Calu3 (cell line): ENCODE measurements around the gene GET4. TPM values are rescaled to one million over a fixed set of nuclear protein-coding genes. Genes with fewer than 3 reads are reported as not detected.
"Not testable (repeated sequence)": the region's sequence is repeated elsewhere in the genome, so short reads cannot be mapped to it uniquely, and the experiment has no call there.

ENCODE experiments used
- BruUV-seq: library from RNA; stranded (reverse); fragments of 400-500 nt; replicated peaks from 2 replicates; lab custom pipeline; 2021; lab: Mats Ljungman, UMichigan
- CTCF ChIA-PET: fragments of 300-600 bp; sonication (Branson Sonifier 250); formaldehyde crosslinking; loops from one replicate; lab custom pipeline; 2022; ENCODE audit warnings: antibody characterized with exemption; lab: Charles Lee
- DNase-seq: peaks from one replicate; pipeline ENCODE4 v3.0.0; 2022
- H3K27ac Mint-ChIP-seq: one replicate; pipeline ENCODE4 v1.8.0; 2022; ENCODE audit warnings: mixed read lengths; ENCODE audit not compliant: unreplicated experiment
- H3K27me3 Mint-ChIP-seq: one replicate; pipeline ENCODE4 v1.8.0; 2022; ENCODE audit warnings: mixed read lengths; ENCODE audit not compliant: unreplicated experiment
- H3K36me3 Mint-ChIP-seq: one replicate; pipeline ENCODE4 v1.8.0; 2022; ENCODE audit warnings: mild to moderate bottlenecking, moderate library complexity, mixed read lengths; ENCODE audit not compliant: insufficient read depth, unreplicated experiment
- H3K4me1 Mint-ChIP-seq: one replicate; pipeline ENCODE4 v1.8.0; 2022; ENCODE audit warnings: mild to moderate bottlenecking, low read depth, mixed read lengths; ENCODE audit not compliant: unreplicated experiment
- H3K4me3 Mint-ChIP-seq: one replicate; pipeline ENCODE4 v1.8.0; 2022; ENCODE audit warnings: mild to moderate bottlenecking, low read depth, moderate library complexity, mixed read lengths; ENCODE audit not compliant: unreplicated experiment
- H3K9me3 Mint-ChIP-seq: one replicate; pipeline ENCODE4 v1.8.0; 2022; ENCODE audit warnings: low read depth, mixed read lengths; ENCODE audit not compliant: unreplicated experiment
- intact Hi-C: fragments of 100-400 bp; cut with micrococcal nuclease; formaldehyde crosslinking; loops from one replicate; pipeline ENCODE4 v1.10.0; 2022; ENCODE audit not compliant: unreplicated experiment
- total RNA-seq: library from RNA; stranded (reverse); gene quantifications from 2 replicates; pipeline ENCODE4 v1.2.3, GENCODE V29; 2022
- TF ChIP-seq, protein P1 (sequence below): fragments of 200-600 bp; IDR thresholded peaks from one replicate; pipeline ENCODE4 v1.8.0; 2022; ENCODE audit warnings: antibody characterized with exemption; ENCODE audit not compliant: unreplicated experiment

The GET4 gene
- total RNA-seq, 1 experiment from 2014 or later = 145 TPM

DNA sequence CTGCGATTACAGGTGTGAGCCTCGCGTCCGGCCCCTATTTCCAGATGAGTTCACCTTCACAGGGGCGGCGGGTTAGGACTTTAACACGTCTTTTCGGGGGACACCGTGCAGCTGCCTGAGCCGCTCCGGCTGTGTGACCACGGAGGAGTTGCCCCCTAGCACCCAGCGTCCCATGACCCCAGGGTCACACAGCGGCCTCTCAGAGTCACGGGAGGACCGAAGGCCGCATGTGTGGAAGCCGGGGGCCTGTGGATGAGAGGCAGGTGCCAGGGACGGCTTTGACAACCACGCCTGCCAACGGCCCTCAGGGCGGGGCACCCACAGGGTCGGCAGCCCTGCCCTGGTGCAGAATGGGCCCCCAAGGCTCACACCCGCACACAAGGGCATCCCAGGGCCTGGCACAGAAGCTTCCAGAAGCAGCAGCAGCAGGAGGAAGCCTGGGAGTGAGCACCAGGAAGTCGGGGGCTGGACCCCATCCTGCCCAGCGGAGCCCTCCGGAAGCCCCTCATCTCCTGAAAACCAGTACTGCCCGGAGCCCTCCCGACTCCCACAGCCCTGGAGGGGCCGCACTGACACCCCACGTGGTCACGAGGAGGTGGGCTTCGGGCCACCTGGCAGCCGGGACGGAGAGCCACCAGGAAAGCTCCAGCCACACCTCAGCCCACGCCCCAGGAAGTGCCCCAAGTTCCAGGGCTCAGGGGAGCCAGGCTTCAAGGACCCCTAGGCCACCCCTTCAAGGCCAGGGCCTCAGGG is 45.4 kb downstream of the GET4 start:
- Mint-ChIP-seq H3K4me1 (peaks cover 60% of the 10 kb centered on the region), H3K4me3 (peak overlapping the region; percentile 45), H3K9me3 (no peaks in the 10 kb centered on the region), H3K27me3 (no peaks in the 10 kb centered on the region), H3K36me3 (peaks cover 80% of the 10 kb centered on the region), H3K27ac (peak overlapping the region; percentile 85)
- BruUV-seq = no TSS peak
- intact Hi-C loops = no loop called here
- DNase-seq = no peak
- CTCF ChIA-PET = no interaction called here
- TF ChIP-seq, protein P1, sequence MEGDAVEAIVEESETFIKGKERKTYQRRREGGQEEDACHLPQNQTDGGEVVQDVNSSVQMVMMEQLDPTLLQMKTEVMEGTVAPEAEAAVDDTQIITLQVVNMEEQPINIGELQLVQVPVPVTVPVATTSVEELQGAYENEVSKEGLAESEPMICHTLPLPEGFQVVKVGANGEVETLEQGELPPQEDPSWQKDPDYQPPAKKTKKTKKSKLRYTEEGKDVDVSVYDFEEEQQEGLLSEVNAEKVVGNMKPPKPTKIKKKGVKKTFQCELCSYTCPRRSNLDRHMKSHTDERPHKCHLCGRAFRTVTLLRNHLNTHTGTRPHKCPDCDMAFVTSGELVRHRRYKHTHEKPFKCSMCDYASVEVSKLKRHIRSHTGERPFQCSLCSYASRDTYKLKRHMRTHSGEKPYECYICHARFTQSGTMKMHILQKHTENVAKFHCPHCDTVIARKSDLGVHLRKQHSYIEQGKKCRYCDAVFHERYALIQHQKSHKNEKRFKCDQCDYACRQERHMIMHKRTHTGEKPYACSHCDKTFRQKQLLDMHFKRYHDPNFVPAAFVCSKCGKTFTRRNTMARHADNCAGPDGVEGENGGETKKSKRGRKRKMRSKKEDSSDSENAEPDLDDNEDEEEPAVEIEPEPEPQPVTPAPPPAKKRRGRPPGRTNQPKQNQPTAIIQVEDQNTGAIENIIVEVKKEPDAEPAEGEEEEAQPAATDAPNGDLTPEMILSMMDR = no peak

DNA sequence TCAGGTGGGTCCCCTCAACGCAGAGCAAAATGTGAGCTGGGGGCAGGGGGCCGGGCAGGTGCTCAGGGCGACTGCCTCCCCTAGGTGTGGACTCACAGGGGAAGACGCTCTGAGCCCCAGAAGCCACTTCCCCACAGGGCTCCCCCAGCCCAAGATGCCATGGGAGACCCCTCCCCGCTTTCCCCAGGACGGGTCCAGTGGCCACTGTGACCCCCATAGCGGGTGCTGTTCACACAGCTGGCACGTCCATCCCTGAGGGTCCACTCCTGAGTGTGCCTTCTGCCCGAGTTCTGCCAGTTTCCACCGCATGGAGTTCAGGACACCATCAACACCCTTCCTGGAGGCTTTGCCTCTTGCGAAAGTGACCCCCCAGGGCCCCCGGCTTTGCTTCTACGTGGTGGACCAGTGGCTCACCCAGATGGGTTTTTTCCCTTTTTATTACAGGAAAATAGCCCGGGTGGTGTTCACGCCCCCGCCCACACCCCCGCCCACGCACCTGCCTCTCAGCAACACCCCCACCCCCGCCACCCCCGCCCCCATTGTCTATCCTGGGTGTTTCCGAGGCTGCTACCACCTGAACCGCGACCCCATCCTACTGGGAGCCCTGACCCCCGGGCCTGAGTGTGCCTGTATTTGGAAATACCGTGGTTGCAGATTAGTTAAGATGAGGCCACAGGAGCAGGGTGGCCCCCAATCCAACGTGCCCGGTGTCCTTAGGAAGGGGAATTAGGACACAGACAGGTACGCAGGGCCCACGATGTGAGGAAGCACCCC is 46.2 kb downstream of the GET4 start:
- Mint-ChIP-seq H3K4me3 (peak overlapping the region; percentile 45), H3K36me3 (peaks cover 84% of the 10 kb centered on the region), H3K27me3 (no peaks in the 10 kb centered on the region), H3K27ac (peak overlapping the region; percentile 85), H3K9me3 (no peaks in the 10 kb centered on the region), H3K4me1 (peaks cover 67% of the 10 kb centered on the region)
- intact Hi-C loops = no loop called here
- BruUV-seq = no TSS peak
- CTCF ChIA-PET = interaction anchor here (1.1 to 1.3 kb wide), 3 partner anchors 8 to 30 kb away, joined by 5 to 9 read pairs (median 8); no protein-coding TSS in a partner anchor
- TF ChIP-seq, protein P1 = no peak
- no peak for DNase-seq

DNA sequence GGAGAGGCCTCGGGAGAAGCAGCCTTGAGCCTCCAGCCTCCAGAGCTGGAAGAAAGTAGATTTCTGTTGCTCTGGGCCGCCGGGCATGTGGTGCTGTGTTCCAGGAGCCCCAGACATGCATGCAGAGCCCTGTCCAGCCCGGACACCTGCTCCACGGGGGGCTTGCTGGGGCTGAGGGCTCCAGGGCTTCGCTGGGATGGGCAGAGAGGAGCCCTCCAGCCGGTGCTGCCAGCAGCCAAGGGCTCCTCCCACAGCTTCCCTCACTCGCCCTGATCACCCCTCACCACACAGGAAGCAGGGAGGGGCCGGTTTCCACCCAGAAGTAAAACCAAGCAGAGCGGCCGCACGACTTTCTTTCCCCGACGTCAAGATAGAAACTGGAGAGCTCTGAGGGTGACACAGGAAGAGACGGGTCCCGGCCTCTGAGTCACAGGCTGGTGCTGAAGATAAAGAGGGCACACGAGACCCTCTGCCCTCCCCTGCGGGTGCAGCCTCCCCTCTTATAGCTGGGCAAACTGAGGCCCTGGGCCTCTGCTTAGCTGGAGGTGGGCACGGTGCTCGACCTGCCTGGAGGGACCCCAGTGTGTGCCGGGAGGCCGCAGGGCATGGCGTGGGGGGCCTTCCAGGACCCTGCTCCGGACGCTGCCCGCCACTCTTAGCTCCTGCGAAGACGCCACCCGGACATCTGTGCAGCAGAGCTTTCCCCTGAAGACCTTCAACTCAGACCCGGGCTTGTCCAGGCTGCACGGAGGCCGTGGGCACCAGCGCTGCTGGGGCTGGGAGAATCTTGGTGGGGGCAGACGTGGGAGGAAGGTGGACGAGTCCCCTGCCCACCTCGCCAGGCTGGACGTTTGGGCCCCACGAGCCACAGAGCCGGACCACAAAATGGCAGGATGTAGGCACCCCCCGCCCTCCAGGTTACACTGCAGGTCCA is 47.0 kb downstream of the GET4 start:
- Mint-ChIP-seq H3K4me3 (peak overlapping the region; percentile 45), H3K27me3 (no peaks in the 10 kb centered on the region), H3K27ac (peak overlapping the region; percentile 85), H3K4me1 (peaks cover 75% of the 10 kb centered on the region), H3K9me3 (no peaks in the 10 kb centered on the region), H3K36me3 (peaks cover 84% of the 10 kb centered on the region)
- intact Hi-C loops = loop anchor here (1.0 kb wide), 1 partner anchor 26 kb away; no protein-coding TSS in a partner anchor
- TF ChIP-seq, protein P1 = no peak
- CTCF ChIA-PET = interaction anchor here (0.7 to 1.3 kb wide), 4 partner anchors 9 to 312 kb away, joined by 3 to 9 read pairs (median 6); no protein-coding TSS in a partner anchor
- peak; percentile 92 for DNase-seq
- BruUV-seq = TSS peak; percentile 49

DNA sequence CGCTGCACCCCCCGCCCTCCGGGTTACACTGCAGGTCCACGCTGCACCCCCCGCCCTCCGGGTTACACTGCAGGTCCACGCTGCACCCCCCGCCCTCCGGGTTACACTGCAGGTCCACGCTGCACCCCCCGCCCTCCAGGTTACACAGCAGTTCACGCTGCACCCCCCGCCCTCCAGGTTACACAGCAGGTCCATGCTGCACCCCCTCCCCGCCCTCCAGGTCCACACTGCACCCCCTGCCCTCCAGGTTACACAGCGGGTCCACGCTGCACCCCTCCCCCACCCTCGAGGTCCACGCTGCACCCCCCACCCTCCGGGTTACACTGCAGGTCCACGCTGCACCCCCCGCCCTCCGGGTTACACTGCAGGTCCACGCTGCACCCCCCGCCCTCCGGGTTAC is 47.7 kb downstream of the GET4 start:
- Mint-ChIP-seq H3K4me3 (peak overlapping the region; percentile 61), H3K27ac (peak overlapping the region; percentile 96), H3K36me3 (peaks cover 85% of the 10 kb centered on the region), H3K4me1 (peaks cover 82% of the 10 kb centered on the region)
- H3K9me3 Mint-ChIP-seq, DNase-seq, H3K27me3 Mint-ChIP-seq, BruUV-seq: not testable (repeated sequence)
- intact Hi-C loops = loop anchor here (1.0 kb wide), 1 partner anchor 25 kb away; no protein-coding TSS in a partner anchor
- CTCF ChIA-PET = interaction anchor here (0.7 to 1.6 kb wide), 4 partner anchors 10 to 311 kb away, joined by 3 to 9 read pairs (median 7); no protein-coding TSS in a partner anchor
